H1 (cell line): ENCODE data around the gene TGFBI. TPM values are rescaled to one million over a fixed set of nuclear protein-coding genes. Genes with fewer than 3 reads are reported as not detected.

Source experiments
- ATF2 ChIP-seq: IDR thresholded peaks from 2 replicates; pipeline ENCODE4 v1.6.1; 2012; ENCODE audit warnings: low read length, inconsistent platforms
- CHD7 ChIP-seq: fragments of 300-600 bp; sonication (generic); IDR thresholded peaks from 2 replicates; pipeline ENCODE4 v1.7.1; 2012; ENCODE audit warnings: low read length, moderate library complexity, mild to moderate bottlenecking, inconsistent platforms; ENCODE audit not compliant: insufficient replicate concordance
- GABPA ChIP-seq: IDR thresholded peaks from 2 replicates; pipeline ENCODE4 v1.6.1; 2011; ENCODE audit warnings: mild to moderate bottlenecking, low read length, moderate library complexity, borderline replicate concordance; ENCODE audit not compliant: insufficient read depth
- GTF2F1 ChIP-seq: IDR thresholded peaks from 2 replicates; pipeline ENCODE4 v1.6.1; 2012; ENCODE audit warnings: low read depth, low read length, improper control_type of control experiment, borderline replicate concordance
- KDM1A ChIP-seq: fragments of 200-600, 300-600 bp; sonication (generic); IDR thresholded peaks from 2 replicates; pipeline ENCODE4 v1.7.1; 2016; ENCODE audit warnings: mild to moderate bottlenecking, low read length, borderline replicate concordance
- polyA plus RNA-seq, 7 experiments: library from polyadenylated mRNA; depleted of rRNA in 3 of 7; stranded (reverse) in 5 of 7; unstranded in 2 of 7; fragments of >200 nt in 5 of 7; fragments of 200-250 nt in 2 of 7; gene quantifications; 1 replicate in 5 of 7; 2 replicates in 1 of 7; 4 replicates in 1 of 7; pipeline versions ENCODE4 v1.2.1 to v1.2.3, GENCODE V29; 2011 to 2013; ENCODE audit warnings: missing spikeins in 2 of 7, mixed read lengths in 2 of 7
- total RNA-seq: library from RNA; stranded (reverse); fragmentation: NEBNext Ultra II Directional; extraction: Animal tissue kit (Norgen Biotek cat#: 25700); gene quantifications from 2 replicates; pipeline ENCODE4 v1.2.1, GENCODE V29; 2021

The TGFBI gene
- total and polyA plus RNA-seq, 2 of the 8 experiments (the other 6 are each of a cell fraction or from before 2014, with no cell fraction given): 6.0 to 8.5 TPM

- no peak for TF ChIP-seq GTF2F1
- TF ChIP-seq KDM1A: no peak
- TF ChIP-seq GABPA: no peak
- no peak for TF ChIP-seq ATF2
- no peak for TF ChIP-seq CHD7
These were observed 25.6 kb downstream of the TGFBI start (continued) for GRCh38 chr5:136054142-136055019.
